Measurements from ENCODE around the gene FAM149A. TPM values are rescaled to one million over a fixed set of nuclear protein-coding genes. Genes with fewer than 3 reads are reported as not detected.
A peak's percentile ranks its signal among the peaks of the same experiment; 100 is the strongest.

The FAM149A gene
- polyA plus RNA-seq, 1 donor (not counting 4 experiments of a cell fraction or from before 2014, with no cell fraction given): 0.41 TPM

- Histone ChIP-seq H2AFZ (ENCODE audit: control insufficient read depth, low read length) (peak overlapping the region; percentile 90), H4K20me1 (ENCODE audit: control insufficient read depth, extremely low read depth, insufficient read depth, low read length) (no peaks in the 10 kb centered on the region), H3K9ac (ENCODE audit: control insufficient read depth, extremely low read depth, insufficient read depth, low read length) (peak overlapping the region; percentile 67), H3K4me3 (ENCODE audit: control insufficient read depth in 2 of 3, extremely low read depth in 1 of 3, insufficient read depth in 2 of 3, low read depth in 1 of 3, low read length in 3 of 3) (peak overlapping the region; percentile 63 to 82 (median 80)), H3K9me3 (ENCODE audit: control insufficient read depth, low read depth, low read length) (no peaks in the 10 kb centered on the region), H3K9me1 (ENCODE audit: control insufficient read depth, extremely low read depth, insufficient read depth, low read length) (no peaks in the 10 kb centered on the region), H3K79me2 (ENCODE audit: control insufficient read depth, insufficient read depth, low read length) (no peaks in the 10 kb centered on the region), H3K4me1 (ENCODE audit: control insufficient read depth, extremely low read depth, insufficient read depth, low read length) (no peaks in the 10 kb centered on the region), H3K27ac (ENCODE audit: control insufficient read depth, insufficient read depth, low read length) (peak overlapping the region; percentile 7), H3K4me2 (ENCODE audit: control insufficient read depth, extremely low read depth, insufficient read depth, low read depth, low read length) (peak overlapping the region; percentile 92), H3K36me3 (ENCODE audit: control insufficient read depth in 2 of 2, extremely low read depth in 1 of 2, insufficient read depth in 2 of 2, low read length in 2 of 2) (peaks cover 0 to 2% of the 10 kb centered on the region in 2 experiments), H3K27me3 (ENCODE audit: control insufficient read depth, extremely low read depth, insufficient read depth, low read length) (no peaks in the 10 kb centered on the region)
- dilution Hi-C loops (cut with MboI; ENCODE audit: extremely low pct_ligation_motif_present, low sequenced_read_pairs): no loop called here
- FAIRE-seq (no peak), DNase-seq (ENCODE audit: low read depth, low spot score) (no peak)
- no peak for TF ChIP-seq EZH2 (IDR thresholded peaks at IDR 0.05; ENCODE audit: low read length)
- TF ChIP-seq, protein P1, sequence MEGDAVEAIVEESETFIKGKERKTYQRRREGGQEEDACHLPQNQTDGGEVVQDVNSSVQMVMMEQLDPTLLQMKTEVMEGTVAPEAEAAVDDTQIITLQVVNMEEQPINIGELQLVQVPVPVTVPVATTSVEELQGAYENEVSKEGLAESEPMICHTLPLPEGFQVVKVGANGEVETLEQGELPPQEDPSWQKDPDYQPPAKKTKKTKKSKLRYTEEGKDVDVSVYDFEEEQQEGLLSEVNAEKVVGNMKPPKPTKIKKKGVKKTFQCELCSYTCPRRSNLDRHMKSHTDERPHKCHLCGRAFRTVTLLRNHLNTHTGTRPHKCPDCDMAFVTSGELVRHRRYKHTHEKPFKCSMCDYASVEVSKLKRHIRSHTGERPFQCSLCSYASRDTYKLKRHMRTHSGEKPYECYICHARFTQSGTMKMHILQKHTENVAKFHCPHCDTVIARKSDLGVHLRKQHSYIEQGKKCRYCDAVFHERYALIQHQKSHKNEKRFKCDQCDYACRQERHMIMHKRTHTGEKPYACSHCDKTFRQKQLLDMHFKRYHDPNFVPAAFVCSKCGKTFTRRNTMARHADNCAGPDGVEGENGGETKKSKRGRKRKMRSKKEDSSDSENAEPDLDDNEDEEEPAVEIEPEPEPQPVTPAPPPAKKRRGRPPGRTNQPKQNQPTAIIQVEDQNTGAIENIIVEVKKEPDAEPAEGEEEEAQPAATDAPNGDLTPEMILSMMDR (optimal IDR thresholded peaks at IDR 0.05 in 1 of 3, IDR thresholded peaks at IDR 0.05 in 1 of 3, conservative IDR thresholded peaks at IDR 0.05 in 1 of 3; ENCODE audit: extremely low read depth in 1 of 3, insufficient read depth in 2 of 3, low read length in 3 of 3): peak in 2 of 3 experiments; percentile 7 to 22
Observed at GRCh38 chr4:186190581-186191199, 86.2 kb downstream of the FAM149A start.

GRCh38 chr4:186191200-186192065 lies 86.9 kb downstream of the FAM149A start, which contains the start of gene CYP4V2:
Gene CYP4V2 (plus strand): TSS chr4:186191567. CDS start chr4:186191824, 257 bp downstream.
- TF ChIP-seq, protein P1 (optimal IDR thresholded peaks at IDR 0.05 in 1 of 3, IDR thresholded peaks at IDR 0.05 in 1 of 3, conservative IDR thresholded peaks at IDR 0.05 in 1 of 3; ENCODE audit: extremely low read depth in 1 of 3, insufficient read depth in 2 of 3, low read length in 3 of 3): peak in 2 of 3 experiments; percentile 25 to 44
- no peak for TF ChIP-seq EZH2 (IDR thresholded peaks at IDR 0.05; ENCODE audit: low read length)
- Histone ChIP-seq H4K20me1 (ENCODE audit: control insufficient read depth, extremely low read depth, insufficient read depth, low read length) (no peaks in the 10 kb centered on the region), H2AFZ (ENCODE audit: control insufficient read depth, low read length) (peak within 1 kb of the TSS; percentile 92), H3K9me1 (ENCODE audit: control insufficient read depth, extremely low read depth, insufficient read depth, low read length) (no peaks in the 10 kb centered on the region), H3K9ac (ENCODE audit: control insufficient read depth, extremely low read depth, insufficient read depth, low read length) (peak within 1 kb of the TSS; percentile 67), H3K27me3 (ENCODE audit: control insufficient read depth, extremely low read depth, insufficient read depth, low read length) (no peaks in the 10 kb centered on the region), H3K27ac (ENCODE audit: control insufficient read depth, insufficient read depth, low read length) (peak within 1 kb of the TSS; percentile 28), H3K36me3 (ENCODE audit: control insufficient read depth in 2 of 2, extremely low read depth in 1 of 2, insufficient read depth in 2 of 2, low read length in 2 of 2) (peaks cover 0 to 2% of the 10 kb centered on the region in 2 experiments), H3K9me3 (ENCODE audit: control insufficient read depth, low read depth, low read length) (no peaks in the 10 kb centered on the region), H3K4me3 (ENCODE audit: control insufficient read depth in 2 of 3, extremely low read depth in 1 of 3, insufficient read depth in 2 of 3, low read depth in 1 of 3, low read length in 3 of 3) (peak within 1 kb of the TSS; percentile 63 to 82 (median 80)), H3K4me1 (ENCODE audit: control insufficient read depth, extremely low read depth, insufficient read depth, low read length) (no peaks in the 10 kb centered on the region), H3K4me2 (ENCODE audit: control insufficient read depth, extremely low read depth, insufficient read depth, low read depth, low read length) (peak within 1 kb of the TSS; percentile 92), H3K79me2 (ENCODE audit: control insufficient read depth, insufficient read depth, low read length) (no peaks in the 10 kb centered on the region)
- no peak for FAIRE-seq
- no peak for DNase-seq (ENCODE audit: low read depth, low spot score)
- dilution Hi-C loops (cut with MboI; ENCODE audit: extremely low pct_ligation_motif_present, low sequenced_read_pairs): no loop called here

Data from keratinocyte (primary cell).